HG03378 (cell line): ENCODE measurements around the gene GGT5.
"Not testable (repeated sequence)": the region's sequence is repeated elsewhere in the genome, so short reads cannot be mapped to it uniquely, and the experiment has no call there.

ENCODE experiments used
- ATAC-seq: cut with Tn5 transposase; IDR thresholded peaks from one replicate; pipeline ENCODE4 v1.9.1; 2021; ENCODE audit warnings: mild to moderate bottlenecking, moderate library complexity; ENCODE audit not compliant: unreplicated experiment

The GGT5 gene

DNA sequence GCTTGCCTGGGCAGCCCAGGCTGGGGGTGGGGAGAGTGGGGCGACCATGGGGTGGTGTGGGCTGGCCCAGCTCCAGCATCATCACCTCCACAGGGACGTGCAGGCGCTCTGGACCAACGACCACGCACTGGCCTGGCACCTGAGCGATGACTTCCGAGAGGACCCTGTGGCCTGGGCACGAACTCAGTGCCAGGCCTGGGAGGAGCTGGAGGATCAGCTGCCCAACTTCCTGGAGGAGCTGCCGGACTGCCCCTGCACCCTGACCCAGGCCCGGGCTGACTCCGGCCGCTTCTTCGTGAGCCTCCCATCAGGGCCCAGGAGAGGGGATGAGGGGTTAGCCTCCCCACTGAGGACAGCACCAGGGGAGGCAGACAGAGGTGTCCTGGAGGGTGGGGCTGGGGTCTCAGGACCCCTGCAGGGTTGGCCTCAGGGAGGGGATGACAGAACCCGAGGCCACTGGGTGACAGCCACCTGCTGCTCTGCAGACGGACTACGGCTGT, 59.8 kb downstream of the GGT5 start:
- no peak for ATAC-seq

DNA sequence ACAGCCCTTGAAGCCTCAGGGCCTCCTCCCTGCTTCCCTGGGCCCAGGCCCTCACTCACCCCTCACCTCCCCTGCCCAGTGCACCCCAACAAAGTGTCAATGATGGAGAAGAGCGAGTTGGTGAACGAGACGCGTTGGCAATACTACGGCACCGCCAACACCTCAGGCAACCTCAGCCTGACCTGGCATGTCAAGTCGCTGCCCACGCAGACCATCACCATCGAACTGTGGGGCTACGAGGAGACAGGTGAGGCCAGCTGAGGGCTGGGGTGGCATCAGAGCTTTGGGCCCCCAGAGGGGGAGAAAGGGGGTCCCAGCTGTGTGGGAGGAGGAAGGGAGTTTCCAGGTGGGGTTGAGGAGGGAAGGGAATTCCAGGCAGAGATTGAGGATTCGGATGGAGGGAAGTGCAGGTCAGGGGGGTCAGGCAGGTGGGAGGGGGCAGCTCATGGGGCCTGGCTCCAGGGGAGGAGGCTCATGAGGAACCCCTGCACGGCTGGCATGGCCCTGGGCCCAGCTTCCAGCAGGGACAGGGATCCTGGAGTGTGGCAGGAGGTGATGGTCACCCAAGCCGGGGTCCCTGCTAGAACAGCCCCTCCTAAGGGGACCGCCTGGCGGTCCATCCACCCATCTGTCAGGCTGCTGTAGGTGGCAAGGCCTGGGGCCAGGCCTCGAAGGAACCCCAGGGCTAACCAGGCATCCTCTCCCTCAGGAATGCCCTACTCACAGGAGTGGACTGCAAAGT, 60.7 kb downstream of the GGT5 start:
- no peak for ATAC-seq

DNA sequence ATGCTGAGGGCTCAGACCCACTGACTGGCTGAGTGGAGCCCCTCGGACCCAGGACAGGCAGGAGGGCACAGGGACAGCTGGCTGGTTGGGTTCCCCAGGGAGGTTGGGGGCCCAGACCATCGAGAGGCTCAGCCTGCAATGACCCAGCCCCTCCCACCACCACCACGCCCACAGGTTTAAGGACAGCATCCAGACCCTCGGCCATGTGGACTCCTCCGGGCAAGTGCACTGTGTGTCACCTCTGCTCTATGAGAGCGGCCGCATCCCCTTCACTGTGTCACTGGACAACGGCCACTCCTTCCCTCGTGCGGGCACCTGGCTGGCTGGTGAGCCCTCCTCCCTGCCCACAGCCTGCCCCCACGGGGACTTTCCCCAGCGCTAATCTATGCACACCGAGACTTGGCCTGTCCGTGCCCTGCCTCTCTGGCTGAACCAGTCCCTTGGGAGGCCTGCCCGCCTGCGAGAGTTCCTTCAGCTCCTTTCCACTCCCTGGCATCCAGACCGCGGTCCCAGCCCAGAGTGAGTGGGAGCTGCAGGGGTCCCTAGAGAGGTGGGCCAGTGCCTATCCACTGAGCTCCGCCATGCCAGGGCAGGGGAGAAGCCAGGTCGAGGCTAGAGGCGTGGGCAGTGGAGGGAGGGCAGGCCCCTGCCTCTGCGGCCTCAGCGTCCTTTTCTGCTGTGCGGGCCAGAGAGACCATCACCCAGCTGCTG, 61.4 kb downstream of the GGT5 start:
- ATAC-seq = no peak

DNA sequence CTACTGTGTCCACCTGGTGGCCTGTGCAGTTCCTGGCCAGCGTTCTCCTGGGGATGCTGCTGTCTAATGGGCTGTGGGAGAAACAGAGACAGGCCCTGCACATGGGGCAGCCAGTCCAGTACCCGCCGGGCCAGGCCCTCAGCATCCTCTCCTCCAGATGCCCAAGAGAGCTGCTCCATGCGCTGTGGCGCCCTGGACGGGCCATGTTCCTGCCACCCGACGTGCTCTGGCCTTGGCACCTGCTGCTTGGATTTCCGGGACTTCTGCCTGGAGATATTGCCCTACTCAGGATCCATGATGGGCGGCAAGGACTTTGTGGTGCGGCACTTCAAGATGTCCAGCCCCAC, 62.0 kb downstream of the GGT5 start:
- not testable (repeated sequence) for ATAC-seq

DNA sequence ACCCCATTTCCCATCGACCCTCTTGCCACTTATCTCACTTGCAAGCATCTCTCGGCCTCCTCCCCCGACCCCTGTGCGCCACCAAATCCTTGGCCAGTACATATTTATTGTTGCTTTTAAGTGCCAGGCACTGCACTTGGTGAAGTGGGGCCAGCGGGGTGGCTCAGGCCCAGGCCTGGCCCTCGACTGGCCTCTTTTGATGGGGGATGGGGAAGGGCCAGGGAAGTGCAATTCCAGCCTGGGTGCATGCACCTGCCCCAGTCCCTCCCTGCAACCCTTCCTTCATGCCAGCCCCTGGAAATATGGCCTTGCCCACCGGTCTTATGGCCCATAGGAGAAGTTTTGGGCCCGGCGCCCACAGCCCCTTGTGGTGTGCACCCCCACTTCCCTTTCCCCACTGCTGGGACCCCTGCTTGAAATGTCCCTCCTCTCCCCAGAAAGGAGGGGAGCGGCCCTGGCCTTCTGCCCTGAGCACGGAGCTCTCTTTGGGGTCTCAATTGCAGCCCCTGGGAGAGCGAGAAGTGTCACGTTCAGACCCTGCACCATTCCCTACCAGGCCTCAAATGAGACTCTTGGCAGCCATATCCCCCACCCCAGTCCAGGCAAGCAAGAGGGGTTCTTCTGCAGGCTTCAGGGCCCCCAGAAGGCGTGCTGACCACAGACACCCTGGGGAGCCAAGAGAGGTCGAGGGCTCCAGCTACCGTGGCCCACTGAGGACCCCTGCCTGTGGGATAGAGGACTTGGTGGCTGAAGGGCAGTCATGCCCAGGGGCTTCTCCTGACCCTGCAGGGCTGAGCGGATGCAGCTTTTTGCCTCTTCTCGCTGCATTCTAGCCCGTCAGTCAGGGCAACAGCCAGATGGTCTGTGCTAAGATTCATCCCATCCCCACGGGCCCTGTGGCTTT, 62.6 kb downstream of the GGT5 start:
- no peak for ATAC-seq

DNA sequence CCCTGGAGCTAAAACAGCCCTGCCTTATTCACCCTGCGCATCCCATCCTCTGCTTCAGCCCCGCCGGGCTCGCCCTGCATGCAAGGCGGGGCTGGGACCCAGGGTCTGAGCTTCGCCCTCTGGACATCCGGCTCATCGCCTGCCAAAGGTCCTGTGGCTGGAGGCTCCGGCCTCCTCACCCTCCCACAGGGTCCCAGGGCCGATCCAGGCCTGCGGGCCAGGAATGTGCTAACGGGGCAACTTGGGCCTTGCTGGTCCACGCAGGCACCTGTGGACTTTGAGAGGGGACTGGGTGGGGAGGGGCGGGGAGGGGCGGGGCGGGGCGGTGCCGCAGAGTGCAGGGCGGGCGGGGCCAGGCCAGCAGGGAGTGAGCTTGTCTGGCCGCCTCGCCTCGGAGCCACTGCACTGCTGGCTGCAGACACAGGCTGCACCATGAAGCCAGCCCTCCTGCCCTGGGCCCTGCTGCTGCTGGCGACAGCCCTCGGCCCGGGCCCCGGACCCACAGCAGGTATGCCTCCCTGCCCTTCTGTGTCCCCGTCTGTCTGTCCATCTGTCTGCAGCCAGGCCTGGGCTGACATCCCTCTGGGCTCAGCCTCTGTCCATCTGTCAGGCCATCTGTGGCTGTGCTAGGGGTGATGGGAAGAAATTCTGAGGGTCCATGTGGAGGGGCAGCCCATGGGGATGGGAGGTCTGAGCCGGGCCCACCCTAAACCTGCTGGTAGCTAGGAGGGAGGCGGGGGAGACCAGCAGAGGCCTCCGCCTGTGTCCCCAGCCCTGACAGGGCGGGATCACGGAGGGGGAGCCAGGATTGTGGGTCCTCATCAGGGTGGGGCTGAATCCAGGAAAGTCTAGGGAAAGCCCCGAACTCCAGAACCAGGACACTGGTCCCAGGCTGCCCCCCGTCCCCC, 63.5 kb downstream of the GGT5 start, which contains the start of gene SUSD2:
TSS of gene SUSD2 (plus strand) at position 400 of the 908 bp plus-strand sequence. CDS start at position 433, 33 bp downstream.
- no peak for ATAC-seq

DNA sequence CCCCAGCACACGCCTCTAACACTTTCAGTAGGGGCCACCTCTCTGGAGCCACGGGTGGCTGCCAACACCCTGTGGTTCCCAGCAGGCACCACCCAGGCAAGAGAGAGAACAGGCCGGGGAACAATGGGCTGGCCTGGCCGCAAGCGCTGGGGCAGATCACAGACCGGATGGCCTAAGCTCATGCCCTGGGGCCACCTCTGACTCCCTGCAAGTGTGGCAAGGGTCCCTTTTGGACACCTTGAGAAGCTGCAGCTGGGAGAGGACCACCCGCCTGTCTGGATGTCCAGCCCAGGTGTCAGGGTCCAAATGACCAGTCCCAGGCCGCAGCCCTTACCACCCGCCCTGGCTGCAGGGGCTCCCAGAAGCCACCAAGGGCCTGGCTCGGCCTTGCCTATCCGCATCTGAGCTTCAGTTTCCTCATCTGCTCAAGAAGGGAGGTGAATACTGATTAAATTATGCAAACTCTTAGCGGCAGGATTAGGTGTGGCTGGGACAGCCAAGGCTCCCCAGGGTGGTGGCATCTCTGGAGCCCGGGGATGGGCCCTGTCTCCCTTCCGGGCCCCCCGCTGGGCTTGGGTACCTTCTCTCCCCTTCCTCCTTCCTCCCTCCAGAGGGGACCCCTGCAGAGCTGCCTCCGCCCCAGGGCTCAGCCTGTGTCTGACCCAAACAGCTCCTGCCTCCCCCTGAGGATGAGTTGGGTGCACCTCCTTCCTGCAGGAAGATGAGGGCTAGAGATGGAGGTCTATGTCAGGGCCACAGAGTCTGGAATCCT, 64.4 kb downstream of the GGT5 start:
- ATAC-seq = no peak

DNA sequence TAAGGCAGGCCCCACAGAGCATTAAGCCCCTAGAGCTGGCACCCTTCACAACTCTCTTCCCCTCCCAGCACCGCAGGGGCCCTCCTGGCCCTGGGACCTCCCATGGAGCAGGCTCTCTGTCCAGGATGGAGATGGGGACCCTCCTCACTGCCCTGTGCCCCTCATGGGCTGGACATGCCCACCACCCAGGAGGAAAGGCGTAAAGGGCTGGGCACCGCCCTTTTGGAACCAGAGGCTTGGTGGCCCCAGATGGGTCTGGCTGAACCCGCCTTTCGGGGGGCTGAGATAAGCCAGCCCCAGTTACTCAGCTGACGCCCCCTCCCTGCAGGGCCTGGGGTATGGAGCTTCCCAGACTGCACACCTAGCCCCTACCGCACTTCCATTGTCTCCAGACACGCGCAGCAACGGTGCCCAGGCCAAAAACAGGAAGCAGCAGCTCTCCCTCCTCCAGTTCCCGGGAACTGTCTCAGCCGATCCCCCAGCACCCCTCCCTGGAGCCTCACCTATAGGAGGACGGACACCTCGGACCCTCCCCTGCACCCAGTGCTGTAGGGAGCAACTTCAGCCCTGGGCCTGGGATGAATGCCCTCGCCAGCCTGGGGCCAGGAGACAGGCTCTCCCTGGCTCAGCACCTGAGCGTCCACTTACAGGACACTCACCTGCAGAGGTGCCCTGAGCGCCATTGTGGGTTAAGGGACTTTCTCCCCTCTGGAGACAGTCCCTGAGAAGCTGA, 65.2 kb downstream of the GGT5 start:
- ATAC-seq = no peak

DNA sequence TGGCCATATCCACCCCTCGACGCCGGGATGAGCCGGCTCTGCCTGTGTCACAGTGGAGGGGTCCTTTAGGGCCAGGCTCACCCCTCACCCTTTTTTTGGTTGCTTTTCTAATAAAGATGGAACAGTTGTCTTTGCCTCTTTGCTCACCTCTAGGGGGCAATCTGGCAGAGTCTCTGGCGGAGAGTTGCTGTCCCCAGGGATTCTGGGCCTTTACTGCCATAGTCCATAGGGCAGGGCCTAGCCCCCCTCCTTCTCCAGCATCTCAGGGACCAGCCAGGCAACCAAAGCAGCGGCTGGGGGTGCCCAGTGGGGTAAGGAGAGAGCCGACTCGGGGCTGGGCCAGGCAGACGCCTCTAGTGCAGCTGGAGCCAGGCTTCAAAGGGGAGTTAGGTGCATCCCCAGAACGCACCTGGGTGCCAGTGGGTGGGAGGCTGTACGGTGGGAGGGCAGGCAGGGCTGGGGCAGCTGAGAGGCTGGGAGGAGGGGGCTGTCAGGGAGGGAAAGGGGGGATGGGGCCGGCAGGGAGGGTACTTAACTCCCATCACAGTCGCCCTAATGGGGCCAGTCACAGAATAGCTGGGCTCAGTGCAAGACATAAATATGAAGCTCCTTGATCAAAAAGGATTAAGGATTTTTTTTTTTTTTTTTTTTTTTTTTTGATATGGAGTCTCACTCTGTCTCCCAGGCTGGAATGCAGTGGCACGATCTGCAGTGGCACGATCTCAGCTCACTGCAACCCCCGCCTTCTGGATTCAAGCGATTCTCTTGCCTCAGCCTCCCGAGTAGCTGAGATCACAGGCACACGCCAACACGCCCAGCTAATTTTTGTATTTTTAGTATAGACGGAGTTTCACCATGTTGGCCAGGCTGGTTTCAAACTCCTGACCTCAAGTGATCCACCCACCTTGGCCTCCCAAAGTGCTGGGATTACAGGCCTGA, 66.1 kb downstream of the GGT5 start:
- ATAC-seq = no peak

DNA sequence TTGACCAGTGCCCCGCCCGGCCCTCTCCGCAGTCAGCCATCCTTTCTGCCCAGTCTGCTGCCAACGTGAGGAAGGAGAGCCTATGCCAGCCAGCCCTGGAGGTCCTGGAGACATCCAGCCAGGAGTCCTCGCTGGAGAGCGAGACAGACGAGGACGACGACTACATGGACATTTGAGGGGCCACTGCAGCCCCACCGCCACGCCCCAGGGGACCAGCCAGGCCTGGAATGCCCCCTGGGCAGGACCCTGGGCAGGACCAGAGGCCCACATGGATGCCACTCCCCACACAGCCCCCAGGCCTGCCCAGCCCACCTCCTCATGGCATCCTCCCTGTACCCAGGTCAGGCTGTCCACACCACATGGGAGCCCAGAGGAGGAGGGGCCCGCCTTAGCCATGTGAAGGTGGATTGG, 66.9 kb downstream of the GGT5 start:
- no peak for ATAC-seq

DNA sequence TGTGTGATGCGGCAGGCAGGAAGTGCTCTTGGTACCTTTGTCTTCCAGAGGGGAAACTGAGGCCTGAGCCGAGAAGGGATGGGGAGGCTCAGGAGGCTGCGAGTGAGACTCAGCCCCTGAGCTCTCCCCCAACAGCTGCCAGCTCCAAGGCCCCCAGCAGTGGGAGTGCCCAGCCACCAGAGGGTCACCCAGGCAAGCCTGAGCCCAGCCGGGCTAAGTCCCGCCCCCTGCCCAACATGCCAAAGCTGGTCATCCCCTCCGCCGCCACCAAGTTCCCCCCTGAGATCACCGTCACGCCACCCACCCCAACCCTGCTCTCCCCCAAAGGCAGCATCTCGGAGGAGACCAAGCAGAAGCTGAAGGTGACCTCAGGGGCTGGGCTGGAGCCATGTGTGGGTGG, 67.4 kb downstream of the GGT5 start:
- ATAC-seq = no peak

DNA sequence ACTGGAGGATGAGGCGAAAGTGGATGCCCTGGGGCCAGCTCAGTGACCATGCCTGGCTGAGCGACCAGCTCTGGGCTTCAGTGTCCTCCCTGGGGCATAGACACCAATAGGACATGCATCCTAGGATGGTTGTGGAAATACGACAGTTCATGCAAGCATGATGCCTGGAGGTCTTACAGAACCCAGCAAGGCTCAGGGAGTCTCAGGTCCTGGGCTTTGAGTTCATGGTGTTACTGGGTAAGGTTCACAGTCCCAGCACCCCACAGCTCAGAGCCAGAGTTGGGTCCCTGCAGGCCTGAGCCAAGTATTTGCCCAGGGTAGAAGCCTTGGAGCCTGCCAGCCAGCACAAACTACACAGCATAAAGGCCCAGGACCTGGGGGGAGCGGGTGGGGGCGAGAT, 67.8 kb downstream of the GGT5 start:
- ATAC-seq = no peak

DNA sequence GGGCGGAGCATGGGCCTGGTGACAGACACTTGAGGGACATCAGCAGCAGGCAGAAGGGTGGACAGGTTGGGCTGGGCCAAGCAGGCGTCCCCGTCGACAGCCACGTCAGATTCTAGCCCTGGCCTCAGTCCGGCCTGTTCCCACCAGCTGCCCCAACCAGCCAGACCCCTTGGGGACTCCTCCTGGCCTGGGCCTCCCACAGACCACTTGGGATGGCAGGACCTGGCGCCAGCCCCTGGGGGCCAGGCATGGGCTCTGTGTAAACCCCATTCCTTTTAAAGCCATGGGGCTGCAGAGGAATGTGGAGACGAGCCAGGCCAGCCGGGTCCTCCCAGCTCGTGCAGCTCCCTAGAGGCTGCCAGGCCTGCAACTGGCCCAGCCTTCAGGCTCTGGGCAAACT, 68.3 kb downstream of the GGT5 start:
- ATAC-seq = no peak

DNA sequence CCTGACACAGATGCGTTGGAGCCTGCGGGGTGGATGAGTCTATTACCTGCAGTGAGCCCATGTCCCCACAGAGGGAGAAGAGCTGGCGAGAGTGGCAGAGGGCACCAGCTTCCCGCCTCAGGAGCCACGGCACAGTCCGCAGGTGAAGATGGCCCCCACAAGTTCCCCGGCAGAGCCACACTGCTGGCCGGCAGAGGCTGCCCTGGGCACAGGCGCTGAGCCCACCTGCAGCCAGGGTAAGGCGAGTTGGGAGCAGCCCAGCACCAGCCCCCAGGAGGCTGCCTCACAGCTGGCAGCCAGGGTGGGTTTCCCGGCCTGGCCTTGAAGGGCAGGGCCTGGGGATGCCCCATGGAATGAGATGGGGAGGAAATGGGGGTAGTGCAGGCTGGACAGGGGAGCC, 68.8 kb downstream of the GGT5 start:
- no peak for ATAC-seq

DNA sequence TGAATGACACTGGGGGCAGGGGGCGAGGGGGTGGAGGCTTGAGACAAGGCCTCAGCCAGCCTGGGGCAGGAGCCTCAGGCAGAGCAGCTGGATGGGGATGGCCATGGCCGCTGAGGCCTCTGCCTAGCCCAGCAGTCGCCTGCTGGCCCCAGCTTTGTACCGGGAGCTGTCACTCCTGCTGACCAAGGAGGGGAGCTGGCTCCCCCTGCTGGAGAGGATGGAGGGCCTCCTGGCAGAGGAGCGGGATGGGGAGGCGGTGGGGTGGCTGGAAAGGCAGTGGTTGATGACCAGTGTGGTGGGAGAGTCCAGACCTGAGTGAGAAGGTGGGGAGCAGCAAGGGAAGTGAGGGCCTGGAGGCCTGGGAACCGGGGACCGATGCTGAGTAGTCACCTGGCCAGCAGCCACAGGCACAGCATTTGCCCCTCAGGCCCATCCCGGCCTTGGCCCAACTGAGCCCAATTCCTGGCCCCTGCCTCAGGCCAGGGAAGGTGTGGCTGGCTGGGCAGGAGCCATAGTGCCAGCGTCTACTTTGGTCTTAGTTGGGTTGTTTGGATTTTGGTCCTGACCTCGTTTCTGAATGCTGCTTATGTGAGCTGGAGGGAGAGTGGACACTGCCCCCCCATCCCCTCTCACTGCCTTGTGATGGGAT, 69.6 kb downstream of the GGT5 start:
- no peak for ATAC-seq

DNA sequence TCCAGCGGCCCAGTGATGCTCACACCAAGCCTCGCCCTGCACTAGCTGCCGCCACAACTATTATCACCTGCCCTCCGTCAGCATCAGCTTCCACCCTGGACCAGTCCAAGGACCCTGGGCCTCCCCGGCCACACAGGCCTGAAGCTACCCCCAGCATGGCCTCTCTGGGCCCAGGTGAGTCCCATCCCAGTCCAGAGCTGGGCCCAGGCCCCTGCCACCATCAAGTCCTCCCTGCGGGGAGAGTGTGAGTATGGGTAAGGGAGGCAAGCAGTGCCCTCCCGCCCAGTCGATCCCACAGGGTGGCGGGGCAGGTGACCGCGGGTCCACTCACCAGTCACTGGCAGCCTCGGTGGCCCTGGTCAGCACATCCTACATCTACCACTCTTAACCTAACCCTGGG, 73.1 kb downstream of the GGT5 start:
- no peak for ATAC-seq

DNA sequence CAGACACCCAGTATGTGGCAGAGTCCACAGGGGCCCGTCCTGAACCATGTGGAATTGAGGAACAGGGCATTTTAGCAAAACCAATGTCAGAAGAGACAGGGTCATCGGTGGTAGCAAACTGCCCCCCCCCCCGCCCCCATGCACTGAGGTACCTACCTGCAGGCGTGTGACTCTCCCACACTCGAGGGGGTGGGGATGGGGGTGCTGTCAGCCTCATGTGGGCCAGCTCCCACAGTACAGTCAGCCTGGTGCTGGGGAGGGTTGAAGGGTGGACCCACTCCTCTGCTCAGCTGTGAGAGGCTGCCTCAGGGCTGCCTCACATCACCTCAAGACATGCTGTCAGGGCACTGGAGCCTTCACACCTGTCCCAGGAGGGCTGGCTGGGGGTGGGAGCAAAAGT, 74.2 kb downstream of the GGT5 start:
- no peak for ATAC-seq
